PC-3 (cell line): ENCODE results near the gene HIVEP3.

Experiments
- EZH2 ChIP-seq: fragments of 300-600 bp; sonication (generic); IDR thresholded peaks from one replicate; pipeline ENCODE4 v1.6.1; 2017; ENCODE audit warnings: antibody characterized with exemption, mild to moderate bottlenecking, low read length; ENCODE audit not compliant: unreplicated experiment
- TF ChIP-seq, protein P1 (sequence below): fragments of 300-600 bp; sonication (generic); conservative IDR thresholded peaks from 2 replicates; pipeline ENCODE4 v1.5.1; 2017; ENCODE audit warnings: antibody characterized with exemption, low read depth, mild to moderate bottlenecking, low read length

DNA sequence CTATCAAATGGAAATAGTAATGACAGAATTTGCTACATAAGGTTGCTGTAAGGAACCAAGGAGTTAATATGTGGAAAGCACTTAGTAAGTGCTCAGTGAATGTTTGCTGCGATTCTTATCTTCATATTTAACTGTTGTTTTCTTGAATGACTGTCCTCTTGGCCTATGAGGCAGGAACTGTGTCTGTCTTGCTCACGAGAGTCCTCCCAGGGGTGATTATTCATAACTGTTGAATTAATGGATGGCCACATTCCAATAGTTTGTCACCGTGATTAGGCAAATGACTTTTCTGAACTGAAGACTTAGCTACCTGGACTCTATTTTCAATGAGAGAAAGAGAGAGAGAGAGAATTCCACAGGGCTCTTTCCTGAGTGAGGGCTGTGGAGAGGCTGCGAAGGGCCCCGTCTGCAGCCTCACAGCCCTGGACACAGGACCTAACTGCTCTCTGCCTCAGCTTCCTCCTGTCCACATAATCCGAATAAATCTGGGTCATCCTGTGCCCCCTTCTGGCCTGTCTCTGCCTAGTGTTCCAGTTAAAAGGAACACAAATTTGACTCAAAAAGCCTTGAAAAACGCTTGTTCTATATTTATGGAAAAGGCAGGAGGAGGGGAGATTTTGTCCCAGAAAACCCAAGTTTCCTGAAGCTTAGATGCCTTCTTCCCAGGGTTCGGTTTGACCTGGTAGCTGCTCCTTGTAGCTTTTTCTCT lies 442.7 kb downstream of the HIVEP3 start:
- TF ChIP-seq EZH2, result no peak
- TF ChIP-seq, protein P1, sequence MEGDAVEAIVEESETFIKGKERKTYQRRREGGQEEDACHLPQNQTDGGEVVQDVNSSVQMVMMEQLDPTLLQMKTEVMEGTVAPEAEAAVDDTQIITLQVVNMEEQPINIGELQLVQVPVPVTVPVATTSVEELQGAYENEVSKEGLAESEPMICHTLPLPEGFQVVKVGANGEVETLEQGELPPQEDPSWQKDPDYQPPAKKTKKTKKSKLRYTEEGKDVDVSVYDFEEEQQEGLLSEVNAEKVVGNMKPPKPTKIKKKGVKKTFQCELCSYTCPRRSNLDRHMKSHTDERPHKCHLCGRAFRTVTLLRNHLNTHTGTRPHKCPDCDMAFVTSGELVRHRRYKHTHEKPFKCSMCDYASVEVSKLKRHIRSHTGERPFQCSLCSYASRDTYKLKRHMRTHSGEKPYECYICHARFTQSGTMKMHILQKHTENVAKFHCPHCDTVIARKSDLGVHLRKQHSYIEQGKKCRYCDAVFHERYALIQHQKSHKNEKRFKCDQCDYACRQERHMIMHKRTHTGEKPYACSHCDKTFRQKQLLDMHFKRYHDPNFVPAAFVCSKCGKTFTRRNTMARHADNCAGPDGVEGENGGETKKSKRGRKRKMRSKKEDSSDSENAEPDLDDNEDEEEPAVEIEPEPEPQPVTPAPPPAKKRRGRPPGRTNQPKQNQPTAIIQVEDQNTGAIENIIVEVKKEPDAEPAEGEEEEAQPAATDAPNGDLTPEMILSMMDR, result peak; percentile 25; the same call in 1 of the 2 replicates
